GM19023 (cell line): ENCODE measurements around the gene KRT17.

Experiments
- ATAC-seq: cut with Tn5 transposase; IDR thresholded peaks from one replicate; pipeline ENCODE4 v1.9.1; 2021; ENCODE audit warnings: mild to moderate bottlenecking, moderate library complexity; ENCODE audit not compliant: unreplicated experiment

Gene KRT17

GRCh38 chr17:41624208-41625101 lies at the start of gene KRT17:
TSS of gene KRT17 (minus strand) at chr17:41624575. CDS start at chr17:41624509, 66 bp downstream.
- ATAC-seq: no peak

- ATAC-seq: no peak
Measured at GRCh38 chr17:41672153-41672552, 47.8 kb upstream of the KRT17 start.

GRCh38 chr17:41667280-41668041 lies 43.1 kb upstream of the KRT17 start:
- ATAC-seq: no peak

- peak; percentile 47 for ATAC-seq
Measured at GRCh38 chr17:41666708-41667279, 42.4 kb upstream of the KRT17 start.

- peak; percentile 22 for ATAC-seq
Measured at GRCh38 chr17:41666237-41666641, 41.9 kb upstream of the KRT17 start.

GRCh38 chr17:41665566-41666236 lies 41.3 kb upstream of the KRT17 start:
- ATAC-seq: peak; percentile 63

DNA sequence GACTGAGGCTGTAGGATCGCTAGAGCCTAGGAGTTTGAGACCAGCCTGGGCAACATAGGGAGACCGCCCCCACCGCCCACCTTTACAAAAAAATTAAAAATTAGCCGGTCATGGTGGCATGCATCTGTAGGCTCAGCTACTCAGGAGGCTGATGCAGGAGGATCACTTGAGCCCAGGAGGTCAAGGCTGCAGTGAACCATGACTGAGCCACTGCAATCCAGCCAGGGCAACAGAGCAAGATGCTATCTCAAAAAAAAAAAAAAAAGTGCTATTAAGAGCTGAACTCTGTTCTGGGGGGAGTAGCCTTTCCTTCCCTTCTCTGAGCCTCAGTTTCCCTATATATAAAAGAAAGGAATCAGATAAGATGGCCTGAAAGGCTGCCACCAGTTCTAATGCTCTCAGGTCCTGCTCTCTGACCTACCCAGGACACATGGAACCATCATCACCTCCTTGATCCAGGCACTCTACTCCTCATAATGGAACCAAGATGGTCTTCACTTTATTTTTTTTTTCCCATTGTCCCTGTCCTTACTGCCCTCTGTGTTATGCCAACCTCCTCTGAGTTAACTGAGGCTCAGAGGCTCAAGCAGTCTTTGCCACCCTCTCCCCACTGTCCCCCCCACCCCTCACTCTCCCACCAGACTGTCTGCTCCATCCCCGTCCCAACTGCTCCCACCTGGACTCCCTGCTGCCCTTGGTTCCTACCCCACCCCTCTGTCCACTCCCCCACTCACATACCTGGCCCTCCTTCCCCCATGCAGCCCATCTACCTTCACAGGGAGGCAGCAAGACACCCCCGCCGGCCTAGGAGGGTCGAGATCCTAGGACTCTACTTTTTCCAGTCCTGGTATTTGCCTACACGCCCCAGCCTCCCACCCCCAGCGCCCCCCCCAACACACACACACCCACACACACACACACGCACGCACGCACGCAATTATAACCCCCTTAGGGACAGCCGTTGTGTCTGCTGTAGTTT lies 40.5 kb upstream of the KRT17 start:
- ATAC-seq: no peak

- no peak for ATAC-seq
Measured at GRCh38 chr17:41664172-41664457, 39.7 kb upstream of the KRT17 start.

GRCh38 chr17:41663451-41664171 lies 39.2 kb upstream of the KRT17 start:
- ATAC-seq: no peak

- no peak for ATAC-seq
Measured at GRCh38 chr17:41660221-41660711, 35.9 kb upstream of the KRT17 start.

- no peak for ATAC-seq
Measured at GRCh38 chr17:41659427-41660212, 35.2 kb upstream of the KRT17 start.

GRCh38 chr17:41658846-41659245 lies 34.5 kb upstream of the KRT17 start:
- ATAC-seq: no peak

GRCh38 chr17:41657936-41658335 lies 33.6 kb upstream of the KRT17 start:
- no peak for ATAC-seq

- ATAC-seq: no peak
Measured at GRCh38 chr17:41657176-41657754, 32.9 kb upstream of the KRT17 start.

- ATAC-seq: no peak
Measured at GRCh38 chr17:41656249-41657023, 32.1 kb upstream of the KRT17 start.

DNA sequence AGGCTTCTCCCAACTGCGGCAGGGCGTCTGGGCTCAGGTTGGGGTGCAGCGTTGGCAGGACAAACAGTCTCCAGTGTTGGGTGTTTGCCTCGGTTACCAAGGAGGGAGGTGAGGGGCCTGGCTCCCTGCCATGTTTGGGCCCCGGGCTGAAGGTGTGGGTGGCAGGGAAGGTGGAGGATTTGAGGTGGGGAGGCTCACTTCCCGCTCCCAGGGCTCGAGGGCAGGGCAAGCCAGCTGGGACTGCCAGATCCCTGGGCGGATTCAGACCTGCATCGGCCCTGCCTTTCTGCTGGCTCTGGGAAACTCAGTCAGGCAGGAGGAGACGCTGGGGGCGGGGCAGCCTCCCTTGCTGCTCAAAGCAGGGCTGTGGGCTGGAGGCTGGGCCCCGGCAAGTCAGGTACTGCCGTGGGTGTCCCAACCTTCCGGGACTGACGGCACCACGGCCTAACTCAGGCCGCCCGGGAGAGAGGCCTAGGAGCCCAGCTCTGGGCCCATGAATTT lies 31.3 kb upstream of the KRT17 start:
- no peak for ATAC-seq
